Fibroblast of the conjunctiva (primary cell): Measurements from ENCODE around the gene WHRN.

Source experiments
- DNase-seq: peaks from one replicate; pipeline ENCODE4 v3.0.0-alpha.2; 2010; ENCODE audit warnings: low read depth

The WHRN gene

GRCh38 chr9:114378016-114378415 is 127.3 kb downstream of the WHRN start:
- no peak for DNase-seq

DNA sequence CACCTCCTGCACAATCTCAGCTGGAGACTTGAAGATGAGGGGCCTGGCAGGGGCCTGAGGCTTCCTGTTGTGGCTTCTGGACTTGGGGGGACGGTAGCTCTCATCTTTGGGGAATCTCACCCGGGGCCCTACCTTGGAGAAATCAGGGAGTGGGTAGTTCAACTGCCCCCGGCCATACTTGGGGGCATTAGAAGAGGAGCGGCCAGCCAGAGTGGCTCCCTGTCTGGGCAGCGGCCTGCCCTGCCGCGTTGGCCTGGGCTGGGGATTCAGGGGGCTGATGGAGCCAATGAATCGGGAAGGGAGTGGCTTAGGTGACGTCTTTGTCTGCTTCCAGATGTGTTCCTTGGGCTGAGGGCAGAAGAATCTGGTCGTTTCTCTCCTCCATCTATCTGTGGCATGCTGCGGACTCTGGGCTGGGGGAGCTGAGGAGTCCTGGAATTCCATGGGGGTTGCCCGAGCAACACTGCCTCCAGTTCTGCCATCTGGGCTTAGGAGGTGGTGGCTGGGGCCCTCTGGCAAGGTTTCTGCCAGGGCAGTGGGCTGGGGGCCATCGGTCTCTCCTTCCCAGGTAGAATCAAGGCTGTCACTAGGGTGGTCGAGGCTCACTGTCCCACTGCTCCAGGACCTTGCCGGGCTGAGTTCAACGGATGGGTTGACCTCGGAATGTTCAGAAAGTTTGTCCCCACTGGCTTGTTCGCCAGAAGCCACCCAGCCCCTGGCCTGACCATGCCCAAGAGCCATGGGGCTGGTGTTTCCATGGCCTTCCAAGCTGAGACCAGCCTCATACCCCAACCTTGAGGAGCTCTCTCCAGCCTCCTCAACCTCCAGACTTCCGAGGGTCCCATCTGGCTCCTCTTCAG is 128.5 kb downstream of the WHRN start:
- DNase-seq: no peak

GRCh38 chr9:114375386-114376175 is 129.7 kb downstream of the WHRN start:
- DNase-seq: no peak

GRCh38 chr9:114374936-114375335 is 130.3 kb downstream of the WHRN start:
- DNase-seq: no peak

GRCh38 chr9:114373960-114374730 is 131.1 kb downstream of the WHRN start:
- no peak for DNase-seq

DNA sequence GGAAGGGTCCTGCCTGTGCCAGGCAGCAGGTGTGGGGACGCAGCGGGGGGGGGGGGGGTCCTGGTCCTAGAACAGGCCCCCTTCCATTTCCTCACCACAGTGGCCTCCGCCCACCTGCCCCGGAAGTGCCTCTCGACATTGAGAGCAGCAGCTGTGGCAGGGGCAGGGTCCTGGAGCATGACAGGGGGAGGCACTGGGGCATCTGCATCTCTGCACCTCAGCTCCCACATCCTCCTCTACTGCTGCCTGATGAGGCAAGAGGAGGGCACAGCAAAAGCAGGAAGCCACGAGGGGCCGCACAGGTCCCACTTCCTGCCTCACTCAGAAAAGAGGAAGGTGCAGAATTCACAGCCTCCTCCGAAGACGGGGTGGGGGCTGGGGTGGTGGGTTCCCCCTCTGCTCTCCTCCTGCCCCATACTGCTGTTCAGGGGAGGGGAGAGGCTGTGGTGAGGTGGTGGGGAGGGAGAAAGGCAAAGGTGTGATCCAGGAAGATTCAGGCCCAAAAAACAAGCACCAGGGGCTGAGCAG is 132.3 kb downstream of the WHRN start:
- DNase-seq: no peak

DNA sequence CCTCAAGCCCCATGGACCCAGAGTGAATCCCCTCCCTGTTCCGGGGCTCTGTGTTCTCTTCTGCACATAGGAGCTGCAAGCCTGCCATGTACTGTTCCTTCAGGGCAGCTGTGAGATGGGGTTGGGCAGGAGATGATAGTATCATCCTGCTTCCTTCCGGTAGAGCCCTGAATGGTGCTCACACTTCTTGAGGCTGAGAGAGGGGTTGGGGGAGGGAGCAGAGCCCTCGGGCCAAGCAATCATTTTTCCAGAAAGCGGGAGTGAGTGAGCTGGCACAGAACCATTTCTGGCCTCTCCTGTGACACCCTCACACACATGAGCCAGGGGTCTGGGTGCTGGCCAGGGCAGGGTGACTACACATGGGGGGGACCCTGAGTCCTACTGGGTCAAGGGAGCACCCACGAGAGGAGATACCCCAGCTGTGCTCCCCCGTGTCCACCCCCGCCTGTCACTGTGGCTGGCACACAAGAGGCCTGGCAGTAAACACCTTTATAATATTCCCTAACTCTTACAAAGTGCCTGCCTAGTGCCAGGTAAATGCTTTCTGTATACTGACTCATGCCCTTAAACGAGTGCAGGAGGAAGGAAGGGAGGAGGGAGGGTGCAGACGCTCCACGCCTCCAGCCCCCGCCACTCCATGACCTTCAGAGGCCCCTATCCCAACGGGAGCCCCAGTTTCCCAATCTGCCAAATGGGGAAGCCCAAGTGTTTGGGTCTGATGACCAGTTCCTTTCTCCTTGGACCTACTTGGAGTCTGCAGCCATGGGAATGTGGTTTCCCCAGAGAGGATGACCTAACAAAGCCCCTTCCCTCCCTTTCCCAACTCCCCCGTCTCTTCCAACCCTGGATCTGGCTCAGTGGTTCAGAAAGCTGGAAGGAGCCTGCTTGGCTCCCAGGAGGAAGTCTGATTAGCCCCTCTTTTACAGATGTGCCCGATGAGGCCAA is 133.0 kb downstream of the WHRN start:
- DNase-seq: no peak

- no peak for DNase-seq
Measured at GRCh38 chr9:114371343-114371944, 133.8 kb downstream of the WHRN start.

DNA sequence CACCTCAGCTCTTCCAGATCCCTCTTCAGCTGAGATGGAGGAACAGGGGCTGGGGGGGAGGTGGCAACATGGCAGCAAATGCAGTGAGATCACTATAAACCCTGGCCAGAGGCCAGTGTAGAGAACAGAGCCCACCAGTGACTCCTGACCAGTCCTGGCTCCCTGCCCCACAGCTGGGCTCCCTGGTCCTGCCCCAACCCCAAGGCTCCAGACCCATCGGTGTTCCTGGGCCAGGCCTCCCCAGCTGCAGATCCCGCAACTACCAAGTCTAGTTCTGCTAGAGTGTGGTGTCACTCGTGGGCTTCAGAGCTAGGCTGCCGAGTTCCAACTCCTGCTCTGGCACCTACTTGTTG is 134.3 kb downstream of the WHRN start:
- DNase-seq: no peak

GRCh38 chr9:114370251-114370967 is 134.9 kb downstream of the WHRN start:
- no peak for DNase-seq

- no peak for DNase-seq
Measured at GRCh38 chr9:114369216-114370130, 135.8 kb downstream of the WHRN start.

GRCh38 chr9:114367772-114368569 is 137.3 kb downstream of the WHRN start:
- no peak for DNase-seq

- DNase-seq: no peak
Measured at GRCh38 chr9:114367366-114367765, 137.9 kb downstream of the WHRN start.

DNA sequence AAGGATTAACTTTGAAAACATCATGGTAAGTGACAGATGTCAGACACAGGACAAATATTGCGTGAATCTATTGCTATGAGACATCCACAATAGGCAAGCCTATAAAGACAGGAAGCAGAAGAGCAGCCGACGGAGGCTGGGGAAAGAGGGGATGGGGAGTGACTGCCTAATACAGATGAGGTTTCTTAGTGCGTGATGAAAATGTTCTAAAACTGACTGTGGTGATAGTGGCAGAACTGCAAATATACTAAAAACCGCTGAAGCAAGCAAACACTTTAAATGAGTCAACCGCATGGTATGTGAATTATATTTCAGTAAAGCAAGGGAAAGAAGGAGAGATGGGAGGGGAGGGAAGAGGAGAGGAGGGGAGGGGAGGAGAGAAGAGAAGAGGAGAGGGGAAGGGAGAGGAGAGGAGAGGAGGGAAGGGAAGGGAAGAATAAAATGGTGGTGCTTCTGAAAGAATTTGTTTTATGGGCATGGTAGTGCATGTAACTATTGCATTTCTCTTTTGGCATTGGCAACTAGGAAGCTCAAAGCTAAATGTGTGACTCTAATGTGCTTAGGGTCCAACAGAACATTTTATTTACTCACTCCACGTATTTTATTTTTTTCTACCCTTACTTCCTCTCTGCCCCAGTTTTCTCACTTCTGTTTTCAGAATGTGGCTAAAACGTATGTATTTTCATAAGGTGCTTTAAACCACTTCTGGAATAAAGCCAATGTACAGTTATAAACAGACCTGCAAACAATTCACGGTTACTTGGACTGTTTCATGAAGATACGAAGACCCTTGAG is 138.7 kb downstream of the WHRN start:
- DNase-seq: peak; percentile 60

DNA sequence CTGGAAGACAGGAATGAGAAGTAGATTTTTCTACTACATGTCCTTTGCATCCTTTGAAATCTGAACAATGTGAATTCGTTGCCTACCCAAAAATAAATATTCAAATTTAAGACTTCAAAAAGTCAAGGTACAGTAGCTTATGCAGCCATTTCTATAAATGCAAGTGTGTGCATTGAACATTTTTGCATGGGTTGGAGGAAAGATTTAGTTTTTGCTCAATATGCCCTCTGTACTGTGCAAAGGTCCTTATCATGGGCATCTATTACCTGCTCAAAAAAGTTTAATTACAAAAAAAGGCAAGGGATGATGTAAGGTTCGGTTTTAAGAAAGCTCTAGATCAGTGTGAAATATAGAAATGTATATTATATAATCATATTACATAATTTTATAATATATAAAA is 140.1 kb downstream of the WHRN start:
- no peak for DNase-seq

- DNase-seq: peak; percentile 28
Measured at GRCh38 chr9:114364134-114365041, 140.9 kb downstream of the WHRN start.
